GM19372 (cell line): Measurements from ENCODE around the gene TMEM205.

Experiments used
- ATAC-seq: cut with Tn5 transposase; IDR thresholded peaks from one replicate; pipeline ENCODE4 v1.9.1; 2021; ENCODE audit warnings: mild to moderate bottlenecking, low read depth, moderate library complexity; ENCODE audit not compliant: unreplicated experiment

The TMEM205 gene

DNA sequence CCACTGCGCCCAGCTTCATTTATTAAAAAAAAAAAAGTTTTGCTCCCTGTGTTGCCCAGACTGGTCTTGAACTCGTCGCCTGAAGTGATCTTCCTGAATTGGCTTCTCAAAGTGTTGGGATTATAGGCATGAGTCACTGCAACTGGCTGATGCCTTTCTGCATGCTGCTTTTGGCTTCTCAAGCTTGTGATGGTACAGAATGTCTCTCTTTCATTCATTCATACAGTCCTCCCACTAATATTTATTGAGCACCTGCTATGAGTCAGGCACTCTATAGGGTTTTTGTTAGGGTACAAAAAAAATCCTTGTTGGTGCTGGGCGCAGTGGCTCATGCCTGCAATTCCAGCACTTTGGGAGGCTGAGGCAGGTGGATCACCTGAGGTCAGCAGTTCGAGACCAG lies 41.1 kb downstream of the TMEM205 start:
- no peak for ATAC-seq

DNA sequence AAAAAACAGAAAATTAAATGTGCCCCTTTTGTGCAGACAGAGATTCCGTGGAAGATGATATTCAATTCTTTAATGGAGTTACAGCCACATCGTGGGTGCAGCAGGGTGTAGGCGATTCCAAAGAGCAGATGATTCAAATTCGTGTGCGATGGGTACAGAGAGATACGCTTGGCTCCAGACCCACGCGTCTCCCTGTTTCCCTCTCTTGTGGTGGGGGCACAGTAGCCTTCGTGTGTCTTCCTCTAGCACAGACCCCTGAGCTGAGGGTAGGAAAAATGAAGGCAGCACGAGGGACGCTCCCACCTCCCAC lies 45.3 kb downstream of the TMEM205 start:
- ATAC-seq: no peak

DNA sequence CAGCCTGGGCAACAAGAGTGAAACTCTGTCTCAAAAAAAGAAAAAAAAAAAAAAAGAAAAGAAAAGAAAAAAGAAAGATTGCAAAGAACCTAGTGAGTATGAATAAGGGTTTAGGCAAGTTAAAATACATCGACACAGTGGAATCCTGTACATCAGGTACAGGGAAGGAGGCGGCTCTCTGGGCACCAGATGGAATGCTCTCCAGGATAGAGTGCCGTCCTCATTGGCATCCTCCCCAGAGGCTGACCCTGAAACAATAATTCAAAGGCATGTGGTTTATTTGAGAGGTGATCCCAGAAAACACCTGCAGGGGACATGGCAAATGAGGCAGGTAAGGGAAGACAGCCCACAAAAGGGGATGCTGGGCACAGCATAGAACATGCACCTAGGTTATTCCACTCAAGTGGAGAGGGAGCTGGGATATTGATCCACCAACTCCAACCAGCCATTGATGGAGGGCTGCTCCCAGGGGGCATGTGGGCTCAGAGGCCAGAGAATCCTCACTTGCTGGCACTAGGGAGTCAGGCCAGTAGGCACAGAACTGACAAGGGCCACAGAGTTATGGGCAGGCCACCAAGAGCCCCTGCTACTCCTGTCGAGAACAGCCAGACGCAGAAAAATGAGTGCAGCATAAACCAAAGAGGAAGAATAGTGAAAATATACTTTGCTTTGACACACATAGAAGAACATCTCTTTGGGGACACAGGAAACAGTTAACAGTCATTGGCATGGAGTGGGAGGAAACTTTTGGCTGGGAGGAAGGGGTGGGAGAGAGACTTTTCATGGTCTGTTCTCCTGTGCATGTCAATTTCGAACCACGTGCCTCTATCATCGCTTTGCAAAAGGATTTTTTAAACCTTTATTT lies 45.9 kb downstream of the TMEM205 start:
- ATAC-seq: no peak

DNA sequence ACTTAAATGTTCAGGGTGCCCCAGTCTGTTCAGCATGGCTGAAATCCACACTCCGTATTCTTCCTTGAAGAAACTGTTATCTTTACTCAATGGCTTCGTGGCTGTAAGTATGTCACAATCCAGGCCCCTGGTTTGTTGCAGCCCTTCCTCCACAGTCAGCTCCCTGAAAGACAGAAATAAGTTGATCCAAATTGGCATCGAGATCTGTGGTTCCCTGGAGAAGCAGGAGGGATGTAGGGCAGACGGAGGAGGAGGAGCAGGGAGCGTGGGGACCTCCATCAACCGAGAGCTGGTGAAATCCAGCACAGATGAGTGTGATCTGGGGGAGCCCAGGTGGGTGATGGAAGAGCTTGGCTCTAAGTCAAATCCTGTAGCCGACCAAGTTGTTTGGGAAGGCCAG lies 49.8 kb downstream of the TMEM205 start:
- ATAC-seq: no peak

DNA sequence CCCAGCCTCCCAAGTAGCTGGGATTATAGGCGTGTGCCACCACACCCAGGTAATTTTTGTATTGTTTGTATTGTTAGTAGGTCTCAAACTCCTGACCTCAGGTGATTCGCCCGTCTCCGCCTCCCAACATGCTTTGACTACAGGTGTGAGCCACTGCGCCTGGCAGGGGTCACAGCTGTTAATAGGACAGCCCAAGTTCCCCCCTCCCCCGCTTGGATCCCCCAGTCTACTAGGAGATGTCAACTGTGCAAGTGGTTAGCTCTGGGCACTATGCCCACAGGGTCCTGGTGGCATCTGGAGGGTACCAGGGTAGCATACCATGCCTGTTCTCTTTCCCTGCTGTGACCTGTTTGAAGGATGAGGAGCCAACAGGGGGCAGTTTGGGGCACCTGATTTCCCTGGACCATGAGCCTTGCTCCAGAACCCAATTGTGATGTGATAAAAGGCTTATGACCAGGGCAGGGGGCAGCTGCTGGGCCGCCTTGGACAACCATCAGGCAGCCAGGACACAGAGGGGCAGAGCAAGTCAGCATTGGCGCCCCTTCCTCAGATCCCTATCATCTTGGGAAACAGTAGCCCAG lies 50.3 kb downstream of the TMEM205 start, which contains the start of gene TSPAN16:
TSPAN16 (plus strand) TSS at position 496 of the 581 bp plus-strand sequence. CDS start 138 bp downstream, outside the sequence.
- no peak for ATAC-seq

DNA sequence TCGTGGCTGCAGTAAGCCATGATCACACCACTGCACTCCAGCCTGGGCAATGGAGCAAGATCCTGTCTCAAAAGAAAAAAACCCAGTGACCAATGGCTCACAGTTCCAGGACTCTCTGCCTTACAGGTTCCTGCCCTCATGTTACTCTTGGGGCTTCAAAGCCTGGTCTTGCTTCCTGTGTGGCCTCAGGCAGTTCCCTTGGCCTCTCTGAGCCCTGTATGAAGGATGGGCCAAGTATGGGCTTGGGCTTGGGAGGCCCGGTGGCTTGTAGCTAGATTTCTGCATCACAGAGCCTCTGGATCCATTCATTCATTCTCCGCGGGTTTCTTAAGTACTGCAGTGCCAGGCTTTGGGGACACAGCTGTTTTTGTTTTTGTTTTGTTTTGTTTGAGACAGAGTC lies 50.9 kb downstream of the TMEM205 start:
- ATAC-seq: no peak

DNA sequence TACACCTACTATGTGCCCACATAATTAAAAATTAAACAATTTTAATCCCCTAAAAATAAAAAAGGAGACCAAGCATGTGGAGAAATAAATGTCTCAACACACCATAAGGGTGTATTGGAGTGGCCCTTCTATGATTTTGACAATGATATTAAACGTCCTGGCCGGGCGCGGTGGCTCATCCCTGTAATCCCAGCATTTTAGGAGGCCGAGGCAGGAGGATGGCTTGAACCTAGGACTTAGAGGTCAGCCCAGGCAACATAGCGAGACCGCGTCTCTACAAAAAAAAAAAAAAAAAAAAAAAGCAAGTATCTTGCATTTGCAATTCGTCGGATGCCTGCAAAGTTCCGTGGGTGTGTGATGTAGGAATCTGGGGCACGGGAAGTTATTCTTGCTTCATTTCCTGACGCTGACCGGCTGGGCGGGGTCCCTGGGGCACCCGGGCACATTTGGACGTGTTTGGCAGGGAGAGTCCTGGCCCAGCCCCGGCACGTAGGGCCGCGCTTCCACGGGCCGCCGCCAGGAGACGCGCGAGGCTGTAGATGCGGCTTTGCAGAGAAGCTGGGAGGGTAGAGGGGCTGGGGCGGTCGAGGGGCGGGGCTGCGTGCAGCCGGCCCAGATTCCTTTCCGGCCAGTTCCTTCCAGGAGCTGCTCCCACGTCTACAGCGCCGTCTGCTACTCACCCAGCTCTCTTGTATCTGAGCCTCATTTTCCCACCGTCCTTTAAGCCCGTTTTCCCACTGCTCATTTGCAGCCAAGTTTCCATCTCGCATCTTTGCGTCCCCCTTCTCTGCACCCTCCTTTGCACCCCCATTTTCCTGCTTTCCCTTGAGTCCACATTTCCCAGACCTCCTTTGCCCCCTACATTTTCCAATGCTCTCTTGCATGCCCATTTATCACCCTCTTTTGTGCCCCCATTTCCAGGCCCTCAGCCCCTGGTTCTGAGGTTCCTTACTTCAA lies 52.4 kb downstream of the TMEM205 start:
- no peak for ATAC-seq
